Fibroblast of skin of back (primary cell): Measurements from ENCODE around the gene ALG13. TPM values are rescaled to one million over a fixed set of nuclear protein-coding genes. Genes with fewer than 3 reads are reported as not detected.
"Not testable (repeated sequence)": the region's sequence is repeated elsewhere in the genome, so short reads cannot be mapped to it uniquely, and the experiment has no call there.

Experiments used
- DNase-seq: peaks from one replicate; pipeline ENCODE4 v3.0.0-alpha.2; 2013
- polyA plus RNA-seq, 2 experiments: library from polyadenylated mRNA; unstranded; fragments of 120-200 nt; gene quantifications; one replicate each; pipeline ENCODE4 v1.2.1, GENCODE V29; 2013; ENCODE audit not compliant: insufficient read length in 2 of 2

Gene ALG13
- 30.6 TPM for polyA plus RNA-seq (2013, experiment 1 of 2; ENCODE audit: insufficient read length)
- polyA plus RNA-seq (2013, experiment 2 of 2; ENCODE audit: insufficient read length): 26.3 TPM

DNA sequence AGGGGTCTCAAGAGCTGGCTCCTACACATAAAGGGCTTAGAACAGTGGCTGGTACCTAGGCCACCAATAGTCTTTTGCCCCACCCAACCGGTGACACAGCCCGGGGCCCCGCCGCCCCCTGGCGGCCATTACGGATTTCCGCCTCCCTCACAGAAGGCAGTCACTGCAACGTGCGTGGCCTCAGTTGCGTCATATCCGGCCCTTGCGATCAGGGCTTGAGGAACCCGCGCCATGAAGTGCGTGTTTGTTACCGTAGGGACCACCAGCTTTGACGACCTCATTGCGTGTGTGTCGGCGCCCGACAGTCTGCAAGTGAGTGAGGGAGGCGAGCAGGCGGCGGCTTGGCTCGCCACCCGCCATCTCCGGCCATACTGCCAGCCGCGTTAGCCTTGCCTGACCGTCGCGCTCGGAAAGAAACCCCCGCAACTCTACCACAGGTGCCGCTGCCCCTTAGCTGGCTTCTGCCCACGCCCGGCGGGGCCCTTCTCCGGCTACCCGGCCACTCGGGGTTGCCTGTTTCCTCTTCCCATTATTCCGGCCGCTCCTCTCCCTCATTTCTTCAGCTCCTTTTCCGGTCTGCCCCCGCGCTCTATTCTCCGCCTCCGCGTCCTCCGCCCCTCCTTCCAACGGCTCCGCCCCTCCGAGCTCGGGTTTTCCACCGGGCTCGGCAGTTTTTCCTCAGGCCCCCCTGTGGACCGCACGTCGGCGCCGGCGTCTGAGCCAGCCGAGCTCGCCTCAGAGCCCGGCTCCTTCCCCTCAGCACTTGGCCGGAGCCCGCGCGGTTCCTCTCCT lies at the start of gene ALG13:
Gene ALG13 (plus strand): TSS at position 183 of the 792 bp plus-strand sequence. CDS start 49 bp downstream, at position 232.
- peak; percentile 89 for DNase-seq

DNA sequence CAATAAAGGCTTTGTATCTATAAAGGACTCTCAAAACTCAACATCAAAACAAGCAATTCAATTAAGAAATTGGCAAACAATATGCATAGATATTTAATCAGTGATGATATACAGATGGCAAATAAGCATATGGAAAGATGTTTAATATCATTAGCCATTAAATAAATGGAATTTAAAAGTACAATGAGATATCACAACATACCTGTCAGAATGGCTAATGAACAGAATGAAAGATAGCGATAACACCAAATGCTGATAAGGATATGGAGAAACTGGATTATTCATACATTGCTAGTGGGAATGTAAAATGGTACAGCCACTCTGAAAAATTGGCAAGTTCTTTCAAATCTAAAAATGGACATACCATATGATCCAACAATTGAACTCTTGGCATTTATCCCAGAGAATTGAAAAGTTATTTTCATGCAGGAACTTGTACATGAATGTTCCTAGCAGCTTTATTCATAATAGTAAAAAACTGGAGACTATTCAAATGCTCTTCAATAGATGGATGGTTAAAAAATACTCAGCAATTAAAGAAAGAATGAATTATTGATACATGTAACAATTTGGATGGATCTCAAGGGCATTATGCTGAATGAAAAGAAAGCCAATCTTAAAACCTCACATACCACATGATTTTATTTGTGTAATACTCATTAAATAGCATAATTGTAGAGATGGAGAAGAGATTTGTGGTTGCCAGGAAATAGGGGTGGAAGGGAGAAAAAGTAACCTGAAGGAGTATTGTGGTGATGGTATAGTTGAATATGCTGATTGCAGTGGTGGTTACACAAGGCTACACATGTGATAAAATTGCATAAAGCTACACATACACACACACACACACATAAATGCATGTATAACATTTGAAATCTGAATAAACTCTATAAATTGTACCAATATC lies 45.9 kb upstream of the ALG13 start:
- no peak for DNase-seq

DNA sequence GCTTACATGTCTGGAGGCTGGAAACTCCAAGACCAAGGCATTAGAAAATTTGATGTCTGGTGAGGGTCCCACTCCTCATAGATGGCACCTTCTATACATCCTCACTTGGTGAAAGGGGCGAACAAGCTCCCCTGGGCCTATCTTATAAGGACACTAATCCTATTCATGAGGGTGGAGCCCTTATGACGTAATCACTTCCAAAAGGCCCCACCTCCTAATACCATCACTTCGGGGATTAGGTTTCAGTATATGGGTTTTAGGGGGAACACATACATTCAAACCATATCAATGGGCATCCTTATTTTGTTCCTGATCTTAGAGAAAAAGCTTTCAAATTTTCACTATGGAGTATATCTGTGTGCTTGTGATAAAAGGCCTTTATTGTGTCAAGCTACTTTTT lies 39.0 kb upstream of the ALG13 start:
- no peak for DNase-seq

GRCh38 chrX:111645165-111645564 lies 35.8 kb upstream of the ALG13 start:
- not testable (repeated sequence) for DNase-seq

DNA sequence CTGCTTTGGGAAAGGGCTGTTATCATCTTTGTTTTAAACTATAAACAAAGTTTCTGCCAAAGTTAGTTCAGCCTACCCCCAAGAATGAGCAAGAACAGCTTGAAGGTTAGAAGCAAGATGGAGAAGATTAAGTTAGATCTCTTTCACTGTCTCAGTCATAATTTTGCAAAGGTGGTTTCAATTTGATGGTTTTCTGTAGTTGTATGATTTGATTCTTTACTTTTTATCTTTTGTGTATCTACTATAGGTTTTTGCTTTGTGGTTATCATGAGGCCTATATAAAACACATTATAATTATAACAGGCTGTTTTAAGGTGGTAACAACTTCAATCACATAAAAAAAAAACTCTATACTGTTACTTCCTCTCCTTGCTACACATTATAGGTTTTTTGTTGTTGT lies 35.4 kb upstream of the ALG13 start:
- no peak for DNase-seq

DNA sequence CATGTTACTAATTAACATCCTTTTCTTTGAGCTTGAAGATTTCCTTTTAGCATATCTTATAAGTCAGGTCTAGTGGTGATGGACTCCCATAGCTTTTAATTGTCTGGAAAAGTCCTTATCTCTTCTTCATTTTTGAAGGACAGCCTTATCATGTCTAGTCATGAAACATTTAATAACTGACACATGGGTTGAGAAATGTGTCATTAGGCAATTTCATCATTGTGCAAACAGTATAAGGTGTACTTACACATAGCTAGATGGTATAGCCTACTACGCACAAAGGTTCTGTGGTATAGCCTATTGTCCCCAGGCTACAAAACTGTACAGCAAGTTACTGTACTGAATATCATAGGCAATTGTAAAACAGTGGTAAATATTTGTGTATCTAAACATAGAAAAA lies 34.5 kb upstream of the ALG13 start:
- DNase-seq: no peak

GRCh38 chrX:111648802-111649201 lies 32.2 kb upstream of the ALG13 start:
- no peak for DNase-seq

DNA sequence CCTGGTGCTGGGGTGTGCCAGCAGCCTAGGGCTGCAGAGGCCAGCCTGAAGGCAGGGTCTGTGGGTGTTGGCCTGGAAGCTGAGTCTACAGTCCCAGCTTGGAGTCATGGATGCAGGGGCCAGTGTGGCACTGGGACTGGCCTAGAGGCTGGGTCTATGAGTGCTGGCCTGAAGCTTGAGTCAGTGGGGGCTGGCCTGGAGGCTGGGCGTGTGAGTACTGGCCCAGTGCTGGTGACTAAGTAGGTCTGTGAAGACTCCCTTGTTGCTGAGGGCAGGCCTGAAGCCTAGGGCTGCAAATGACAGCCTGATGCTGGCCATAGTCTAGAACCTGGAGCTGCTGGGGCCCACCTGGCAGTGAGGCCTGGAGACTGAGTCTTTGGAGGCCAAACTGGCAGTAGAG lies 31.3 kb upstream of the ALG13 start:
- no peak for DNase-seq

DNA sequence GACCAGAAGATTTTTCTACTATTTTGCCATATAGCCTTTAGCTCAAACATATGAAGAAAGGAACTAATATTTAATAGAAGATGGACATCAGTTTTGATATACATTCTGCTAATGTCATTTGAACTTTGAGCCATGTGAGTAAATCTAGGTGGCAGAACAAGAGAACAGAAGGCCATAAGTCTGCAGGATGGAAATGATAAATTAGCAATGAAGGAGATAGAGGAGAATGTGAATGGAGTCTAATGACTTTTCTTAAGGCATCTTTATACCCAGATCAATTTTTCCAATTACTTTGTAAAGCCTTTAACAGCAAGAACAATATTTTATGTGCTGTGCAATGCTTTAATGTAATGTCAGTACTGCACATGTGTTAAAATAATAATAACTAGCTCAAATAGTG lies 30.1 kb upstream of the ALG13 start:
- no peak for DNase-seq

GRCh38 chrX:111652719-111653118 lies 28.3 kb upstream of the ALG13 start:
- no peak for DNase-seq

GRCh38 chrX:111661241-111661640 lies 19.7 kb upstream of the ALG13 start:
- no peak for DNase-seq

DNA sequence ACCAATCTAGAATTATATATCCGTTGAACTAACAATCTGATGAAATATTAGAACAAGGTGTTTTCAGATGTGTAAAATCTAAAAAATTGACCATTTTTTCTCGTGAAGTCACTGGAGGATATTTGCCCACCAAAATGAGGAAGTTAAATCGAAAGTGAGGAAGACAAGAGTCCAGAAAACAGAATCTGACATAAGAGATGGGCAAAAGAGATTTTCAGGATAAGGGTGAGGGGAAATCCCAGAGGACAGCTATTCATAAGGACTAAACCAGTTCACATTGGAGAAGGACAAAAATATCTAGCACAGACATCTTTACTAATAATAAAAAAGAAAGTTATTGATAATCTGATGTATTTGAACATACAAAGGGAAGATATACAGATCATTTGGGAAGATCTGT lies 18.7 kb upstream of the ALG13 start:
- no peak for DNase-seq

DNA sequence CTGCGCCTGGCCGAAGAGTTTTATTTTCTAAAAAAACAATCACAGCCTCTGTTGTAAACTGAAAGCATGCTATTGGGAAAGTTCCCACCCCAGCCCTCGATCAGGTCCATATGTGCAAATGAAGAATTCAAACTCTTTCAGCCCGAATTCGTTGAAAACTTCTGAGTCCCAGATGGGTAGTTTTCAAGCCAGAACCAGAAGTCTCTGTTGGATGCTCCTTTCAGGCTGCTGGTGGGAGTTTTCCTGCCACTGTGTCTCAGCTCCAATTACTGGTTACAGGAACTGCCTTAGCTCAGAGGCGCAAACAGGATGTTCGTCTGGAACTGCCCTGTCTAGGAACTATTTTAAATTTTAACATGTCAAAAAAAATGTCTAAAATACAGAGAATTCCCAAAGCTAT lies 9.3 kb upstream of the ALG13 start:
- DNase-seq: peak; percentile 9

GRCh38 chrX:111687305-111687704 lies 6.3 kb downstream of the ALG13 start:
- no peak for DNase-seq

DNA sequence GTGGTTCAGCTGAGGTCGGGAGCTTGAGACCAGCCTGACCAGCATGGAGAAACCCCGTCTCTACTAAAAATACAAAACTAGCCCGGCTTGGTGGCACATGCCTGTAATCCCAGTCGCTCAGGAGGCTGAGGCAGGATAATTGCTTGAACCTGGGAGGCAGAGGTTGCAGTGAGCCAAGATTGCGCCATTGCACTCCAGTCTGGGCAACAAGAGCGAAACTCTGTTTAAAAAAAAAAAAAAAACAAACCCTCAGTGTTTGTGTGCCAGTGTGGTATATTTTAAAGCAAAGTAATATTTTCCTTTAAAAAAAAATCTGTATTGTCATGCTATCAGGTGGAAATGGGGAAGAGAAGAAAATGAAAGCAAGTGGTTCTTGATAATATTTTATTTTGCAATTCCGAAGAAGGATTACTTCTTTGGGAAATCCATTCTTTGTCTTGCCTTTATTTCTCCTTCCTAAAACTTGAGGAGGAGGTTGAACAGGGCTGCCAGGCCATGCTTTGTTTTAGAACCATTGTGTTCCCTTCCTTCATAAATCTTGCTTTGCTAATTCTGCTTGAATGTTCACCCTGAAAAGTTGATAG lies 14.4 kb downstream of the ALG13 start:
- no peak for DNase-seq

DNA sequence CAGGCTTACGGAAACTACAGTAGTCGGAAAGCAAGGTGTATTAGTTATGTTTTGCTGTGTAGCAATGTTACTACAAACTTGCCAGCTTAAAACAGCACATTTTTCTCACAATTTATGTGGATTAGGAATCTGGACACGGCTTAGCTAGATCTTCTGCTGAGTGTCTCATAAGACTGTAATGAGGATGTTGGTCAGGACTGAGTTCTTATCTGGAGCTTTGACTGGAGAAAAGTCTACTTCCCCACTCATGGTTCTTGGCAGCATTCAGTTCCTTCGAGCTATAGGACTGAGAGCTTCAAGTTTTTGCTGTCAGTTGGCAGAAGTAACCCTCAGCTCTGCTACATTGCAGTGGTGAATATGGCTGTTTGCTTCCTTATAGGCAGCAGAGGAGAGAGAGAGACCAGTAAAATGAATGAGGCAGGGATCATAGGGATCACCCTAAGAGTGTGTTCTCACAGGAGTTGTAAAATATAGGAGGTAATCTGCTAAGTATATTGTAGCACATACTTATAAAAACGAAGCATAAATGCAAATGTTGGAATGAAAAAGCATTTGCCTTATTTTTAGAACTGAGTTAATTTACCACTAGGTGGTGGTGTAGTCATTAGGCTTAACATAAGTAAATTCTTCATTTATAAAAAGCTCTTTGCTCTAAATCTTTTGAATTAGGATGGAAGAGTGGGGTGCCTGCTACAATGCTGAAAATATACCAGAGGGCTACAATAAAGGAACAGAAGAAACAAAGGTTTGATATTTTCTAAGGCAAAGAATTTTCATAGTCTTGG lies 38.6 kb downstream of the ALG13 start:
- peak; percentile 2 for DNase-seq

- peak; percentile 40 for DNase-seq
Observed at GRCh38 chrX:111728096-111728495, 47.1 kb downstream of the ALG13 start.

DNA sequence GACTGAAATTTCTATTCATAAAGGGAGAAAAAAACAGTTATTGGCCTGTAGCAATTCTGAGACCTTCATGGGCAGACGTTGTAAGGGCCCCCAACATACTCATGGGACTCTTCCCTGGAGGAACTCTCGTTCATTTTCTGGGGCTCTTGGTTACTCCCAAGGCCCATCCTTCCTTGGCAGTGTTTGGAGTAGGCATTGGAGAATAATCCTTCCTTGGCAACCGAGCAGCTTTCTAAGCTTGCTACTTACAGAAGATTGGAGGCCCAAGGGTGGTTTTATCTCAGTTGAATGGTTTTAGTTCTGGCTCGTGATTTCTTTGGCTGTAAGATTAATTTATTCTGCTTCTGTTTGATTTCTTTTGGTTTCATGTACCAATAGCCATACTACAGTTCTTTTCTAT lies 50.4 kb downstream of the ALG13 start:
- DNase-seq: no peak

- DNase-seq: no peak
Observed at GRCh38 chrX:111736571-111736970, 55.6 kb downstream of the ALG13 start.

DNA sequence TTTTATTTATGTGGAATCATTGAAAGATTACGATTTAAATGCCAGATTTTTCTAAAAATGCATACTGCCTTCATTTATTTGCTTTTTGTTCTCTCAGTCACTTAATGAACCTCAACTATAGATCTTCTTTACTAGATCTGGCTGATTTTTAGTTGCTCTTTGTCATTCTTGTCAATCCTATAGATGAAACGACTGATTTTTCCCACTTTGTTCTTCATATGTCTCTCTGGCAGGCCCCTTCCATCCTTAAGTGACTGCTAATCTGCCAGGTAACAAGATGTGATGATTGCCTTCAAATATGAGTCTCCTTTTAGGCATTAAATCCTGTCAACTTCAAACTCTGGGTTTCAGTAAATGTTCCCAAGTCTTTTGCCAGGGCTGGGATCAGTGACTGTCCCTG lies 61.0 kb downstream of the ALG13 start:
- DNase-seq: no peak

DNA sequence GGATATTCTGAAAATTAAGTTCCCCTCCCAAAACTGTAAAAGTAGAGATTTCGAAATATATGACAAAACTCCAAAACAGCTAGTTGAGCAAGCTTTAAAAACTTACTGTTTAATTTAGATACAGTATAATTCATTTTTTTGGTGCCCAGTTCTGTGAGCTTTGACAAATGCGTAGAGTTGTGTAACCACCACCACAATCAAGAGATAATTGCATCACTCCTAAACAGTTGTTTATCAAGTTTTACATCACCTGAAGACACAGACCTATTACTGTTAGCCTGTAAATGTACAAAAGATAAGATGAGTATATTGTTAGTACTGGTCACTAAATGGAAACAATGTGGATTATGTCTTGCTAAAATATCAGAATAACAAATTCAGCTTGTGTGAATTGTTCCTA lies 62.3 kb downstream of the ALG13 start:
- no peak for DNase-seq

DNA sequence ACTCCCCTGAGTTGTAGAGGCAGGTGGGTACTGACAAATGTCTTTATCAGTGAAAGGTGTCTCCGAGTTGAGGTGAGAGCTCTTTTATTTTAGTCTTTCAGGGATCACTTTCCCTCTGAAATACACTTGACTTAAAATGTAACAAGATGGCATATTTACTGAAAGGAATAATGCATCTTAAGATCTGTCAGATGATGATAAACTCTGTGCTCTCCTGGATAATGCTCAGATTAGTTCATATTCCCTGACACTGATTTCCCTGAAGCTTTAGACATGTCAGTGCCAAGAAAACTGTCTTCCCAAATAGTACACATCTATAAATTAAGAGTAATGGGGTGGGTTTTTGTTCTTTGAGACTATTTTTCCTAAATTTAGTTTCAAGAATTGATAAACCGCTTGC lies 75.5 kb downstream of the ALG13 start:
- DNase-seq: no peak
